GM12878 (cell line): Measurements from ENCODE around the gene TMEM44. TPM values are rescaled to one million over a fixed set of nuclear protein-coding genes. Genes with fewer than 3 reads are reported as not detected.

Experiments
- ATAC-seq: fragments of 200-7000 bp; cut with Tn5 transposase; 3 replicates; pipeline ENCODE4 v1.9.1; 2020; ENCODE audit warnings: mild to moderate bottlenecking, moderate library complexity
- BruUV-seq: library from RNA; stranded (reverse); fragments of 400-500 nt; replicated peaks from 2 replicates; lab custom pipeline; 2021; lab: Mats Ljungman, UMichigan
- CTCF ChIA-PET: fragments of 300-600 bp; sonication (Branson Sonifier 250); formaldehyde crosslinking; extraction: SDS; loops from one replicate; lab custom pipeline; 2021; ENCODE audit warnings: inconsistent platforms; lab: Yijun Ruan, JAX
- POLR2A ChIA-PET: fragments of 350-600 bp; formaldehyde crosslinking; extraction: SDS; loops from one replicate; lab custom pipeline; 2021; ENCODE audit warnings: inconsistent platforms; lab: Charles Lee
- RAD21 ChIA-PET: fragments of 300-600 bp; sonication (Branson Sonifier 250); formaldehyde crosslinking; loops from one replicate; lab custom pipeline; 2023; ENCODE audit warnings: antibody characterized with exemption; ENCODE audit not compliant: unreplicated experiment; lab: Charles Lee
- SMC1A ChIA-PET: fragments of 300-600 bp; sonication (Branson Sonifier 250); formaldehyde crosslinking; loops from one replicate; lab custom pipeline; 2023; ENCODE audit not compliant: unreplicated experiment, uncharacterized antibody; lab: Charles Lee
- DNase-seq: peaks from one replicate; pipeline ENCODE4 v3.0.0-alpha.2; 2011; ENCODE audit warnings: low read depth, low spot score
- FAIRE-seq: peaks from 3 replicates; lab custom pipeline; 2011; peaks lifted over from hg19 to GRCh38; lab: Jason Lieb, UNC
- H2AFZ ChIP-seq: 2 replicates; pipeline ENCODE4 v1.6.0; 2011; ENCODE audit warnings: low read depth, low read length, control low read depth; ENCODE audit not compliant: control insufficient read depth
- H3K27ac ChIP-seq: 2 replicates; pipeline ENCODE4 v1.5.1; 2011; ENCODE audit warnings: control low read depth; ENCODE audit not compliant: control insufficient read depth, insufficient read depth
- H3K27me3 ChIP-seq, 2 experiments: replicated peaks in 1 of 2; 2 replicates each; pipeline versions ENCODE4 v1.6.0 to v1.6.1; 2011; ENCODE audit warnings: low read length in 1 of 2; ENCODE audit not compliant: control insufficient read depth in 2 of 2, insufficient read depth in 2 of 2
- H3K36me3 ChIP-seq, 2 experiments: 2 replicates each; pipeline ENCODE4 v1.5.1; 2011; ENCODE audit warnings: low read length in 1 of 2; ENCODE audit not compliant: control insufficient read depth in 2 of 2, insufficient read depth in 2 of 2
- H3K4me1 ChIP-seq: 2 replicates; pipeline ENCODE4 v1.6.1; 2011; ENCODE audit warnings: mild to moderate bottlenecking, low read length, moderate library complexity, mixed read lengths; ENCODE audit not compliant: control insufficient read depth, insufficient read depth
- H3K4me2 ChIP-seq: 2 replicates; pipeline ENCODE4 v1.6.0; 2011; ENCODE audit warnings: control low read depth; ENCODE audit not compliant: control insufficient read depth, insufficient read depth
- H3K4me3 ChIP-seq: fragments of 200-600 bp; sonication (generic); 2 replicates; pipeline ENCODE4 v1.5.1; 2016
- H3K79me2 ChIP-seq: 2 replicates; pipeline ENCODE4 v1.6.0; 2011; ENCODE audit warnings: low read length; ENCODE audit not compliant: control insufficient read depth, insufficient read depth
- H3K9ac ChIP-seq: 2 replicates; pipeline ENCODE4 v1.8.0; 2011; ENCODE audit warnings: low read length, control low read depth, mixed read lengths; ENCODE audit not compliant: control insufficient read depth, insufficient read depth
- H3K9me3 ChIP-seq: replicated peaks from 3 replicates; pipeline ENCODE4 v1.5.1; 2011; ENCODE audit warnings: mild to moderate bottlenecking, low read length; ENCODE audit not compliant: control insufficient read depth, insufficient read depth
- H4K20me1 ChIP-seq: 2 replicates; pipeline ENCODE4 v1.6.0; 2011; ENCODE audit not compliant: control insufficient read depth, insufficient read depth
- BCL11A ChIP-seq: IDR thresholded peaks from 2 replicates; pipeline ENCODE4 v1.6.1; 2011; ENCODE audit warnings: low read depth, low read length
- DPF2 ChIP-seq: fragments of 450-650 bp; IDR thresholded peaks from 2 replicates; pipeline ENCODE4 v1.6.1; 2017; ENCODE audit warnings: mild to moderate bottlenecking
- IKZF1 ChIP-seq: fragments of 450-650 bp; conservative IDR thresholded peaks from 2 replicates; pipeline ENCODE4 v1.6.1; 2017; ENCODE audit warnings: antibody characterized with exemption, mild to moderate bottlenecking
- IKZF2 ChIP-seq, 2 experiments: fragments of 450-650 bp; IDR thresholded peaks; 2 replicates each; pipeline ENCODE4 v1.6.1; 2017; ENCODE audit warnings: mild to moderate bottlenecking in 2 of 2, moderate library complexity in 2 of 2
- MLLT1 ChIP-seq: fragments of 450-650 bp; IDR thresholded peaks from 2 replicates; pipeline ENCODE4 v1.6.1; 2016; ENCODE audit warnings: mild to moderate bottlenecking
- MTA3 ChIP-seq: IDR thresholded peaks from 2 replicates; pipeline ENCODE4 v1.6.1; 2012; ENCODE audit warnings: low read length, inconsistent platforms, borderline replicate concordance
- PAX5 ChIP-seq: IDR thresholded peaks from 2 replicates; pipeline ENCODE4 v1.6.1; 2011; ENCODE audit warnings: low read depth, low read length, borderline replicate concordance
- ZBTB4 ChIP-seq: fragments of 450-650 bp; formaldehyde crosslinking; IDR thresholded peaks from 2 replicates; pipeline ENCODE4 v1.4.0; 2022; ENCODE audit warnings: mild to moderate bottlenecking, moderate library complexity
- WGBS: methylation state at CpG from one replicate; pipeline ENCODE4 v1.1.6; 2016; ENCODE audit warnings: low lambda C conversion rate; ENCODE audit not compliant: insufficient replicate concordance, insufficient coverage; ENCODE audit errors: missing lambda C conversion rate; 5-methylcytosine and 5-hydroxymethylcytosine counted together
- in situ Hi-C: fragments of 300-500 bp; cut with MboI; formaldehyde crosslinking; loops from 9 replicates; pipeline ENCODE4 v1.14.3; 2018; ENCODE audit warnings: mixed read lengths
- intact Hi-C: fragments of 100-400 bp; cut with micrococcal nuclease; formaldehyde crosslinking; loops from one replicate; pipeline ENCODE4 v1.14.2; 2022; ENCODE audit not compliant: unreplicated experiment
- polyA plus RNA-seq, 11 experiments: library from polyadenylated mRNA; depleted of rRNA in 4 of 11; unstranded in 6 of 11; stranded (reverse) in 5 of 11; fragments of >200 nt; fragmentation: Nextera tagmentation in 4 of 11; fragmentation: Illumina TruSeq in 1 of 11; extraction: Ambion mirVana in 4 of 11; extraction: Trizol in 1 of 11; gene quantifications; 1 replicate in 1 of 11; 2 replicates in 10 of 11; pipeline versions ENCODE4 v1.2.1 to v1.2.3, GENCODE V29; 2011 to 2016; ENCODE audit warnings: inconsistent platforms in 2 of 11, missing spikeins in 2 of 11, low read depth in 1 of 11
- total RNA-seq, 4 experiments: library from RNA; depleted of rRNA in 3 of 4; stranded (reverse); fragments of >200 nt in 3 of 4; fragmentation: Illumina TruSeq in 1 of 4; extraction: Trizol in 1 of 4; gene quantifications; 2 replicates each; pipeline versions ENCODE4 v1.2.1 to v1.2.3, GENCODE V29; 2013 to 2021

Gene TMEM44
- total and polyA plus RNA-seq, 10 of the 15 experiments (the other 5 are each of a cell fraction or from before 2014, with no cell fraction given): 0.57 to 8.3 (median 3.6) TPM

GRCh38 chr3:194675081-194675640, 41.9 kb upstream of the TMEM44 start:
- DNase-seq (no peak), ATAC-seq (no peak)
- CTCF ChIA-PET: interaction anchor here (1.1 to 6.0 kb wide), 4 partner anchors 8 to 587 kb away, joined by 3 to 96 read pairs (median 4); no protein-coding TSS in a partner anchor

More at GRCh38 chr3:194675081-194675640, 41.9 kb upstream of the TMEM44 start:
- Histone ChIP-seq H3K27me3 (no peaks in the 10 kb centered on the region), H3K4me3 (no peak overlapping the region), H3K27ac (no peak overlapping the region; the same call in 1 of the 2 replicates), H3K4me1 (peaks cover 21% of the 10 kb centered on the region), H3K36me3 (no peaks in the 10 kb centered on the region), H2AFZ (peak overlapping the region; percentile 68), H3K9ac (peak overlapping the region; percentile 46), H3K79me2 (peaks cover 18% of the 10 kb centered on the region), H3K9me3 (no peaks in the 10 kb centered on the region), H3K4me2 (peak overlapping the region; percentile 59)
- whole genome bisulfite sequencing: 71% methylated on average over 12 of the region's 12 CpGs
- in situ Hi-C loops (loop anchor here (5.0 to 10.0 kb wide), 2 partner anchors 422 to 770 kb away; partner anchors contain the start of gene ACAP2), intact Hi-C loops (no loop called here)
- BruUV-seq: no TSS peak
- FAIRE-seq: no peak
- RAD21 ChIA-PET: interaction anchor here (0.8 to 1.4 kb wide), 3 partner anchors 13 to 585 kb away, joined by 3 to 6 read pairs (median 4); no protein-coding TSS in a partner anchor
- SMC1A ChIA-PET: interaction anchor here (0.8 to 2.2 kb wide), 6 partner anchors 9 to 473 kb away, joined by 3 to 7 read pairs (median 3); no protein-coding TSS in a partner anchor
- TF ChIP-seq DPF2 (peak; percentile 25; the same call in 1 of the 2 replicates), PAX5 (0 out of 2 replicates have a peak, but pooled peaks have one; percentile 28), MTA3 (no peak), BCL11A (0 out of 2 replicates have a peak, but pooled peaks have one; percentile 22), IKZF2 (IDR thresholded peaks at IDR 0.05) (peak in 1 of 2 experiments; percentile 27; a peak in 2 of 4 replicates), MLLT1 (0 out of 2 replicates have a peak, but pooled peaks have one; percentile 50), ZBTB4 (no peak), IKZF1 (peak; percentile 55)
- TF ChIP-seq, all 136 proteins: peak for 6
- POLR2A ChIA-PET: interaction anchor here (0.6 to 1.4 kb wide), 4 partner anchors 182 to 867 kb away, joined by 3 read pairs; no protein-coding TSS in a partner anchor
- H4K20me1 ChIP-seq: no peaks in the 10 kb centered on the region
